Right lobe of liver (tissue), 4 donors: ENCODE measurements around the gene RBM6.

Experiments used
- CTCF ChIP-seq, 4 donors: fragments of 200-600 bp in 3 of 4; fragments of 450-650 bp in 1 of 4; IDR thresholded peaks; one replicate each; pipeline versions ENCODE4 v1.5.1 to v1.8.0; 2016 to 2022; ENCODE audit warnings: antibody characterized with exemption in 4 of 4, mild to moderate bottlenecking in 2 of 4
- POLR2A ChIP-seq: fragments of 450-650 bp; IDR thresholded peaks from one replicate; pipeline ENCODE4 v1.6.1; 2017; ENCODE audit warnings: antibody characterized with exemption, mild to moderate bottlenecking
- donor health status: DM: no; HTN: no; CAD: no.
- donor health status: DM: no; HTN: no; CAD: no.
- donor health status: DM: no; HTN: yes; CAD: no.

GRCh38 chr3:50044976-50045375 lies 105.0 kb downstream of the RBM6 start:
- TF ChIP-seq CTCF (IDR thresholded peaks at IDR 0.05) (no peak), POLR2A (no peak)
